B cell (primary cell): Measurements from ENCODE around the gene LMAN1L.

Source experiments
- EZH2 ChIP-seq: IDR thresholded peaks from 2 replicates; pipeline ENCODE4 v1.6.1; 2012; ENCODE audit warnings: borderline replicate concordance, low read depth, mild to moderate bottlenecking, moderate library complexity, low read length; ENCODE audit not compliant: insufficient read depth, poor library complexity, severe bottlenecking
- TF ChIP-seq, protein P1 (sequence below): fragments of 200-600 bp; IDR thresholded peaks from one replicate; pipeline ENCODE4 v1.8.0; 2022; ENCODE audit warnings: antibody characterized with exemption, mild to moderate bottlenecking

GRCh38 chr15:74836846-74837245, 24.2 kb downstream of the LMAN1L start:
- TF ChIP-seq, protein P1, sequence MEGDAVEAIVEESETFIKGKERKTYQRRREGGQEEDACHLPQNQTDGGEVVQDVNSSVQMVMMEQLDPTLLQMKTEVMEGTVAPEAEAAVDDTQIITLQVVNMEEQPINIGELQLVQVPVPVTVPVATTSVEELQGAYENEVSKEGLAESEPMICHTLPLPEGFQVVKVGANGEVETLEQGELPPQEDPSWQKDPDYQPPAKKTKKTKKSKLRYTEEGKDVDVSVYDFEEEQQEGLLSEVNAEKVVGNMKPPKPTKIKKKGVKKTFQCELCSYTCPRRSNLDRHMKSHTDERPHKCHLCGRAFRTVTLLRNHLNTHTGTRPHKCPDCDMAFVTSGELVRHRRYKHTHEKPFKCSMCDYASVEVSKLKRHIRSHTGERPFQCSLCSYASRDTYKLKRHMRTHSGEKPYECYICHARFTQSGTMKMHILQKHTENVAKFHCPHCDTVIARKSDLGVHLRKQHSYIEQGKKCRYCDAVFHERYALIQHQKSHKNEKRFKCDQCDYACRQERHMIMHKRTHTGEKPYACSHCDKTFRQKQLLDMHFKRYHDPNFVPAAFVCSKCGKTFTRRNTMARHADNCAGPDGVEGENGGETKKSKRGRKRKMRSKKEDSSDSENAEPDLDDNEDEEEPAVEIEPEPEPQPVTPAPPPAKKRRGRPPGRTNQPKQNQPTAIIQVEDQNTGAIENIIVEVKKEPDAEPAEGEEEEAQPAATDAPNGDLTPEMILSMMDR, result no peak
- no peak for TF ChIP-seq EZH2
